Measurements from ENCODE around the gene AXIN1.
"Not testable (repeated sequence)": the region's sequence is repeated elsewhere in the genome, so short reads cannot be mapped to it uniquely, and the experiment has no call there.

AXIN1 gene

GRCh38 chr16:381789-382717, 29.5 kb upstream of the AXIN1 start, which contains the start of gene PGAP6:
TSS of gene PGAP6 (minus strand) at chr16:381978. CDS start at chr16:381821, 157 bp downstream.
- DNase-seq (ENCODE audit: low read depth in 1 of 2, low spot score in 1 of 2), result peak; percentile 27 to 60

GRCh38 chr16:381012-381788, 28.7 kb upstream of the AXIN1 start:
- no peak for DNase-seq (ENCODE audit: low read depth in 1 of 2, low spot score in 1 of 2)

GRCh38 chr16:380762-381011, 28.2 kb upstream of the AXIN1 start:
- DNase-seq (ENCODE audit: low read depth in 1 of 2, low spot score in 1 of 2), result no peak

- DNase-seq (ENCODE audit: low read depth in 1 of 2, low spot score in 1 of 2), result no peak
Observed at GRCh38 chr16:379961-380761, 27.6 kb upstream of the AXIN1 start.

GRCh38 chr16:379183-379960, 26.8 kb upstream of the AXIN1 start:
- DNase-seq (ENCODE audit: low read depth in 1 of 2, low spot score in 1 of 2), result no peak

GRCh38 chr16:378821-379182, 26.3 kb upstream of the AXIN1 start:
- DNase-seq (ENCODE audit: low read depth in 1 of 2, low spot score in 1 of 2), result no peak

GRCh38 chr16:378113-378820, 25.7 kb upstream of the AXIN1 start:
- DNase-seq (ENCODE audit: low read depth in 1 of 2, low spot score in 1 of 2), result not testable (repeated sequence)

- DNase-seq (ENCODE audit: low read depth in 1 of 2, low spot score in 1 of 2), result no peak
Observed at GRCh38 chr16:377419-377951, 25.0 kb upstream of the AXIN1 start.

- DNase-seq (ENCODE audit: low read depth in 1 of 2, low spot score in 1 of 2), result no peak
Observed at GRCh38 chr16:376817-377418, 24.4 kb upstream of the AXIN1 start.

- no peak for DNase-seq (ENCODE audit: low read depth in 1 of 2, low spot score in 1 of 2)
Observed at GRCh38 chr16:375927-376816, 23.6 kb upstream of the AXIN1 start.

- no peak for DNase-seq (ENCODE audit: low read depth in 1 of 2, low spot score in 1 of 2)
Observed at GRCh38 chr16:375212-375611, 22.7 kb upstream of the AXIN1 start.

GRCh38 chr16:374616-374926, 22.0 kb upstream of the AXIN1 start:
- no peak for DNase-seq (ENCODE audit: low read depth in 1 of 2, low spot score in 1 of 2)

GRCh38 chr16:373848-374615, 21.5 kb upstream of the AXIN1 start:
- DNase-seq (ENCODE audit: low read depth in 1 of 2, low spot score in 1 of 2), result no peak

- no peak for DNase-seq (ENCODE audit: low read depth in 1 of 2, low spot score in 1 of 2)
Observed at GRCh38 chr16:373020-373598, 20.6 kb upstream of the AXIN1 start.

- no peak for DNase-seq (ENCODE audit: low read depth in 1 of 2, low spot score in 1 of 2)
Observed at GRCh38 chr16:372302-372983, 19.9 kb upstream of the AXIN1 start.

- no peak for DNase-seq (ENCODE audit: low read depth in 1 of 2, low spot score in 1 of 2)
Observed at GRCh38 chr16:371515-372301, 19.2 kb upstream of the AXIN1 start.

All from activated T-helper 1 cell treated with anti-CD3 and anti-CD28 coated beads, Interleukin-2, amount 50 U/mL, for 16 hours (primary cell).